Rectal smooth muscle tissue (tissue), 1 donor: Measurements from ENCODE around the gene FBF1.
A peak's percentile ranks its signal among the peaks of the same experiment; 100 is the strongest.
"Not testable (repeated sequence)": the region's sequence is repeated elsewhere in the genome, so short reads cannot be mapped to it uniquely, and the experiment has no call there.

Experiments
- H3K27ac ChIP-seq: one replicate; pipeline ENCODE4 v1.7.0; 2013; ENCODE audit warnings: low read depth, low read length, inconsistent platforms
- H3K27me3 ChIP-seq: one replicate; pipeline ENCODE4 v1.7.0; 2013; ENCODE audit warnings: low read length; ENCODE audit not compliant: control insufficient read depth, insufficient read depth
- H3K36me3 ChIP-seq: one replicate; pipeline ENCODE4 v1.7.0; 2013; ENCODE audit warnings: low read length; ENCODE audit not compliant: control insufficient read depth, insufficient read depth
- H3K4me1 ChIP-seq: one replicate; pipeline ENCODE4 v1.7.0; 2013; ENCODE audit warnings: low read length; ENCODE audit not compliant: control insufficient read depth, insufficient read depth
- H3K4me3 ChIP-seq: one replicate; pipeline ENCODE4 v1.7.0; 2013; ENCODE audit warnings: low read length
- H3K9ac ChIP-seq: one replicate; pipeline ENCODE4 v1.7.0; 2013; ENCODE audit warnings: low read length

The FBF1 gene

DNA sequence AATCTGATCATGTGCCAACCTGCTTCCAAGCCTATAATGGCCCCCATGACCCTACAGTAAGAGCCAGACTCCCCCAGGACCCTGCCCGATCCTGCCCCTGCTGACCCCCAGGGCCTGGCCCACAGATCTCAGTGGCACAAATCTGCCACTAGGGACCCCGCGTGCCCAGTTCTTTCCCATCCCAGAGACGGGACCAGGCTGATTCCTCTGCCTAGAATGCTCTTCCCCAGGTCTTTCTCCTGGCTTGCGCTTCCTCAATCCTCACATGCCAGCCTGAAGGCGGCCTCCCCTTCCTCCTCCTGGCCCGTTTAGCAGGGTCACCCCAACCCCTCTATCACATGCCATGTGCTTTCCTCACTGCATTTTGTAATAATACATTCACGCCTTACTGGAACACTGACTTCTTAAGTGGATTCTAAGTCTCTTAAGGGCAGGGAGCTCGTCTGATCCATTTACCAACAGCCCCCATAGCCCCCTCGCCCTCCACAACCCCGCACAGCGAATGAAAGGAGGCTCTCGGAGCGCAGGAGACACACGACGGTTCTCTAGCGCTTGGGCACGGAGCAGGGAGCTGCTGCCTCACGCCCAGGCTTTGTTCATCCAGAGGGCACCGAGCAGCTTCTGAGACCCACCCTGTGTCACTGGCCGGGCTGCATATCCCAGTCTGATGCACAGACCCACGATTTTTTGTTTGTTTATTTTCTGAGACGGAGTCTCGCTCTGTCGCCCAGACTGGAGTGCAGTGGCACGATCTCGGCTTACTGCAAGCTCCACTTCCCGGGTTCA is 45.3 kb downstream of the FBF1 start:
- H3K9ac ChIP-seq: peak overlapping the region; percentile 16
- H3K4me3 ChIP-seq: peak overlapping the region; percentile 87
- peak overlapping the region; percentile 95 for H3K27ac ChIP-seq
- H3K27me3 ChIP-seq: no peaks in the 10 kb centered on the region
- peaks cover 26% of the 10 kb centered on the region for H3K36me3 ChIP-seq
- H3K4me1 ChIP-seq: peaks cover 16% of the 10 kb centered on the region

DNA sequence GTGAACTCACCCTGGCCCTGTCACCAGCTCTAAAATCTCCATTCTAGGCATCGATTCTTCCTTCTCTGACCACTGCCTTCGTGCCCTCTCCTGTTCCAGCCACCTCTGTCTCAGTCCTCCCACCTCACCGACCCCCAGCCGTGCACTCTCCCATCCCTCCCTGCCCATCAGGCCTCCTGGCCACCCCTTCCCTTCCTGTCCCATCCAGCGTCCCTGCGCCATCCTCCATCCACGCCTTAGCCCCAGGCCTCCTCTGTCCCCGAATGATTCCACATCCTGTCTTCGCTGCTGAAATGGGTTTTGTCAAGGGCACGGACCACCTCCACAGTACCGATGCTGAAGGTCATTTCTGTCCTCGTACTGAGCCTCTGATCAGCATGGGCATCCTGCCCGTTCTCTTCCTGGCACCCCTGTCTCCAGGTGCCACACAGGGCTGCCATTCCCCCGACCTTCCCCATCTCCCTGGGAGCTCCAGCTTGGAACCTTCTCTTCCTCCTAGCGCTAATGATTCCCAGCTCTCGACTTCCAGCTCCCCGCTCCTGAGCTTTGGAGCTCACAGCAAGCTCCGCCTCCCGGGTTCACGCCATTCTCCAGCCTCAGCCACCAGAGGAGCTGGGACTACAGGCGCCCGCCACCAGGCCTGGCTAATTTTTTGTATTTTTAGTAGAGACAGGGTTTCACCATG is 46.7 kb downstream of the FBF1 start:
- H3K4me3 ChIP-seq: no peak overlapping the region
- H3K9ac ChIP-seq: no peak overlapping the region
- peaks cover 16% of the 10 kb centered on the region for H3K4me1 ChIP-seq
- H3K36me3 ChIP-seq: peaks cover 15% of the 10 kb centered on the region
- H3K27me3 ChIP-seq: no peaks in the 10 kb centered on the region
- H3K27ac ChIP-seq: no peak overlapping the region

DNA sequence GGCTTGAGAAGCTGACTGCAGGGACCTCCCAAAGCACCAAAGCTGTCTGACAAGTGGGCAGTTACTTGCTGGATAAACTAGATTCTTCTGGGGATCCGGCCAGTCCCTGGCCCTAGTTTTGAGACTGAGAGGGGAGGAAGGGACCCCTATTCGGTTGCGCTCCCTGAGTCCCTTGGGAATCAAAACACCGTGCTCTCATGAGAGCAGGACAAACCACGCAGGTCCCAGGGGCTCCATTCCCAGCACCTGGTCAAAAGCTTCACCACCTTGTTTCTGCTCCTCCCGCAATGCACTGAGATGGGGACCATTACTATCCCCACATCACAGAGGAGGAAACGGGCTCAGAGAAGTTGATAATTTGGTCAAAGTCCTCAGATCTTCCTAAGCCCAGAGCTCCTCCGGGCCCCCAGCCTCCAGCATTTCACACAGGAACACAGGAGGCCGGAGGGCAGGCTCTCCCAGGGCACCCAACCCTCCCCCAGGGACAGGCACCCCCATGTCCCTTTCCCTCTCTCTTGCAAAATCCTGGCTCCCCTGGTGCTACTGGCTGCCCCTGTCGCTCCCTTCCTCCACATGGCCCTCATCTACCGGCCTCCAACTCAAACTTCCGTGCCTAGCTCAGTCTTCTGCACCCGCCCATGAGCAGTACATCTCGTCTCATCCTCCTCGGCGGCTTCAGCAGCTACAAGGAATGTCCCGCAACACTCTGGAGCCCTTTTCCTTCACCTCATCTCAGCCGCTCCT is 47.4 kb downstream of the FBF1 start:
- Histone ChIP-seq H3K27me3 (no peaks in the 10 kb centered on the region), H3K27ac (no peak overlapping the region), H3K9ac (no peak overlapping the region), H3K4me3 (no peak overlapping the region), H3K4me1 (peaks cover 16% of the 10 kb centered on the region), H3K36me3 (peaks cover 11% of the 10 kb centered on the region)

DNA sequence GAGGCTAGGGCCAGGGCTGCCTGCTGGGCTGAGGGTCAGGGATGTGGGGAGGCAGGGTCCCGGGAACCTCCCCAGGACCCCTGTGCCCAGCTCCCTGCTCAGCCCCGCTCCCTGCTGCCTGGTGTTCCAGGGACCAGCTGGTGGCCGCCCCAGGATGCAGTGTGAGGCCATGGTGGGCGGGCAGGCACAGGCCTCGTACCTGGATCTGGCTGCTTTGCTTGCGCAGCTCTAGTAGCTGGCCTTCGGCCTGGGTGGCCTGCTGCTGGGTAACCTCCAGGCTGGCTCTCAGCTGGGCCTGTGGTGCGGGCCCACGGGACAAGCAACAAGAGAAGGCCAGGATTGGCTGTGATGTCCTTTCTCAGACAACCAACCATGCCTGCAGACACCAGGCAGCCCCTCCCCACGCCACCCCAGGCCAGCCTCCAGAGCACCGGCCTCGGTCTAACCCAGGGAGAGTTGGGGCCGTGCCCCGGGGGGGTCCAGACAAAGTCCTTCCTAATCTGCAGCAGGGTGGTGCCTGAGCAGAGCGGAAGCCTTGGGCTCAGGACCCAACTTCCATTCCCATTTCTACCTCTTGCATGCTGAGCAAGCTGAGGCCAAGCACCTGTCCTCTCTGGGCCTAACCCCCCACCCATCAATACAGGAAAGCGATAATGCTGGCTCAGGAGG is 48.2 kb downstream of the FBF1 start:
- Histone ChIP-seq H3K27ac (no peak overlapping the region), H3K4me3 (no peak overlapping the region), H3K4me1 (peaks cover 16% of the 10 kb centered on the region), H3K27me3 (no peaks in the 10 kb centered on the region), H3K9ac (no peak overlapping the region), H3K36me3 (peaks cover 11% of the 10 kb centered on the region)

DNA sequence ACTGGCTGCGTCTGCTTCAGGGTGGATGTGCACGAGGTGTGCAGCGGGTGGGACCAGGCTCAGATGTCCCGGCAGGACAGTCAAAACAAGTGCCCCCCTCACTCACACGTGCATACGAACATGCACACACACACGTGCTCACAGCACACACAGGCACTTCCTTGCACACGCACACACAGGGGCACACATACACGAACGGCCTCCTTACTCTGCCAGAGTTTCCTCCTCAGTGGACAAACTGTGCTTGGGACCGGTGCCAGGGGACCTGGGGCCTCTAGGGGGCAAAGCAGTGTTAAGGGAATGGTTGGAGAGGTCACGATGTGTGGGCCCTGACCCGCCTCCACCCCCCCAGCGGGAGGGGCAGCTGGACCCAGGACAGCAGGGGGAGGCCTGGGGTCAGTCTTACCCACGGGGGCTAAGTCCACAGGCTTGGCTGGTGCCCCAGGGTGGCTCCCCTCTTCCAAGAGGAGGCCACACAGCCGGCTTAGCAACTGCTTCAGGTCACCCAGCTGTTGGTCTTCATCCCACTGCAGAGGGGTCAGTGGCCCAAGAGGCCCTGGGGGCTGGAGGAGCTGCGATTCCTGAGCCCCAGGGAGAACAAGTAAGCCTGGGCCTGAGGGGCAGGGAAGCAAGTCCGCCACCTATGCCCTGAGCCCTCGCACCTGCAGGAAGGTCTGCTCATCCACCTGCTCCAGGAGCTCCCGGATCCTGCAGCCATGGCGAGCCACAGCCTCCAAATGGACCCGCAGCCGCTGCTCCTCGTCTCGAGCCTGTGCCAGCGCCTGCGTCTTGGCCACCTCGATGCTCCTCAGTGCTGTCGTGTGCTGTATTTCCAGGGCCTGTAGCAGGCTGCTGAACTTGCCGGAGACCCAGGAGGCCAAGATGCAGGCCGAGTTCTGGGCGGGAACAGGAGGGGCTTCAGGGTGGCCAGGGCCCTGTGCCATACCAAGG is 49.0 kb downstream of the FBF1 start:
- no peak overlapping the region for H3K9ac ChIP-seq
- H3K27me3 ChIP-seq: no peaks in the 10 kb centered on the region
- peaks cover 11% of the 10 kb centered on the region for H3K36me3 ChIP-seq
- H3K4me1 ChIP-seq: peaks cover 11% of the 10 kb centered on the region
- H3K27ac ChIP-seq: no peak overlapping the region
- no peak overlapping the region for H3K4me3 ChIP-seq

DNA sequence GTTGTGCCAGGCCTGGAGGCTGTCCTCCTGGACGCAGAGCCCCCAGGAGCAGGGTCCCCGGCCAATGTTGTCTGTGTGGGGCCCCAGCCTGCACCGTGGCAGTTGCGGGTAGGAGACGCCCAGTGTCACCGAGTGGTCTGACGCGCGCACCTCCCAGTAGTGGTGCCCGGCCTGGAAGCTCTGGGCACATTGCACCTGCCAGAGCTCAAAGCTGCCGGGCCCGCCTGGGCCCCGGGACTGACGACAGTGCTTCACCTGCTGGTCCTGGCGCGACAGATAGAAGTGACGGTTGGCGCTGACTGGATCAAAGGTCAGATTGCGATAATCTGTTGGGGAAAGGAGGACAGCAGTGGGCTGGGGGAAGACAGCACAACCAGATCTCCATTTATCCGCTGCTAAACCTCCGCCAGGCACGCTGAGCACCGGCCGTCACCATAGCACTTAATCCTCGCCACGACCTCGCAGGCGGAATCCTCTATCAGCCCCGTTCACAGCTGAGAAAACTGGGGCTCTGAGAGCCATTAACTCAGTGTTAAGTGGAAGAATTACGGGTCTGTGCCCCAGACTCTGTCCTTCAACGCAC is 49.7 kb downstream of the FBF1 start:
- H3K36me3 ChIP-seq: peaks cover 11% of the 10 kb centered on the region
- peaks cover 11% of the 10 kb centered on the region for H3K4me1 ChIP-seq
- H3K4me3 ChIP-seq: no peak overlapping the region
- H3K9ac ChIP-seq: no peak overlapping the region
- no peak overlapping the region for H3K27ac ChIP-seq
- H3K27me3 ChIP-seq: no peaks in the 10 kb centered on the region

DNA sequence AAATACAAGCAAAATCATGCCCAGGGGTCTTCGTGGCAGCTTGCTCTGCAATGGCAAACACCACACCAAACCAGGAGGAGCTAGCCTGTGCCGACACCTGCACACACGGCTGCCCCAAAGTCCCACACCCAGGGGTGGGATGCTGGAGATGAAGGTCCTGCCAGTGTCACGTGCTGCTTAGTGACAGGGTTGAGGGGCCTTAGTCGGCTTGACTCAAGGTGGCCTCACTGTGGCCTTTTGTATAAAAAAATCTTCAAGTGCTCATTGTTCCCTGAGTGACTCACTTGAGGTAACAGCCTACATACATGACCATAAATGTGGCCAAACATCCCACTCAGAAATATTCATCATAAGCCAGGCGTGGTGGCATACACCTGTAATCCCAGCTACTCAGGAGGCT is 51.4 kb downstream of the FBF1 start:
- H3K4me1 ChIP-seq: no peaks in the 10 kb centered on the region
- no peak overlapping the region for H3K9ac ChIP-seq
- H3K27ac ChIP-seq: no peak overlapping the region
- H3K27me3 ChIP-seq: no peaks in the 10 kb centered on the region
- no peak overlapping the region for H3K4me3 ChIP-seq
- H3K36me3 ChIP-seq: peaks cover 11% of the 10 kb centered on the region

DNA sequence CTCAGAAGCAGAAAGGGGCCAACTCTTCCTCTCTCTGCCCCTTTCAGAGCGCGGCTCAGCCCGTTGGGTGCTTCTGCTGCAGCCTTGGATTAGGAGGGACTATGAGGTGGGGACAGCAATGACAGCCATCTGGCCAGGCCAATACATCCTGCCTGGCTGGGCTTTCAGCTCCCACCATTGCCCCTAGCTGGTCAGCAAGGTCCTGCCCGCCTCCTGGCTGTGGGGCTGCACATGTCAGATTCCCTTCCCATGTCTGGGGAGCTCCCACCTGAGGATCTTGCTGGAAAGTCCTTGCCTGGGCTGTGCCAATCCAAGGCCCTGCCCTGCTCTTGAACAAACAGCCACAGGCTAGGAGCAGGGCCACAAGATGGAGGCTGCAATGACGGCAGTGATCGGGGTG is 52.4 kb downstream of the FBF1 start:
- H3K4me3 ChIP-seq: no peak overlapping the region
- no peaks in the 10 kb centered on the region for H3K27me3 ChIP-seq
- no peak overlapping the region for H3K9ac ChIP-seq
- H3K4me1 ChIP-seq: no peaks in the 10 kb centered on the region
- H3K27ac ChIP-seq: no peak overlapping the region
- peaks cover 11% of the 10 kb centered on the region for H3K36me3 ChIP-seq

DNA sequence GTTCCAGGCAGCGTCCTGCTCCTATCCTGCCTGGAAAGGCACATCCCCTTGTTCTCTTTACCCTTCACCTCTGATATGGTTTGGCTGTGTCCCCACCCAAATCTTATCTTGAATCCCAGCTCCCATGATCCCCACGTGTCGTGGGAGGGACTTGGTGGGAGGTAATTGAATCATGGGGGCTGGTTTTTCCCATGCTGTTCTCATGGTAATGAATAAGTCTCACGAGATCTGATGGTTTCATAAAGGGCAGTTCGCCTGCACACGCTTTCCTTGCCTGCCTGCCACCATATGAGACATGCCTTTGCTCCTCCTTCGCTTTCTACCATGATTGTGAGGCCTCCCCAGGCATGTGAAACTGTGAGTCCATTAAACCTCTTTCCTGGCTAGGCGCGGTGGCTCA is 55.0 kb downstream of the FBF1 start:
- not testable (repeated sequence) for H3K27ac ChIP-seq, H3K27me3 ChIP-seq, H3K4me1 ChIP-seq, H3K9ac ChIP-seq, H3K4me3 ChIP-seq, H3K36me3 ChIP-seq

DNA sequence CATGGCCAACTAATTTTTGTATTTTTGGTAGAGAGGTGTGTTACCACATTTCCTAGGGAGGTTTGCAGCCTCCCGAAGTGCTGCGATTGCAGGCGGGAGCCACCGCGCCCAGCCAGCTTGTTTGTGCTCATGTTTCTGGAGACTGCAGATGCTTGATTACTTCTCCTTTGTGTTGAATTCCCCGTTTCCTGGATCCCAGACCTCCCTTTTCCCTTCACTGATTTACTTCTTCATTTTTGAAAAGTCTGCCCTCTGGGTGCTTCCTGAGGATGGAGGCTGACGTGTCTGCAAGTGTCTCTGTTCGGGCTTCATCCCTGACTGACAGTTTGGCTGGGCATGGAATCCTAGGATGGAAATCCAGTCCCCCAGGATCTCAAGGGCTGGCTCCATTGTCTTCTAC is 55.4 kb downstream of the FBF1 start:
- Histone ChIP-seq H3K27me3 (no peaks in the 10 kb centered on the region), H3K36me3 (peaks cover under 1% of the 10 kb centered on the region), H3K27ac (no peak overlapping the region), H3K4me3 (no peak overlapping the region), H3K4me1 (no peaks in the 10 kb centered on the region), H3K9ac (no peak overlapping the region)

DNA sequence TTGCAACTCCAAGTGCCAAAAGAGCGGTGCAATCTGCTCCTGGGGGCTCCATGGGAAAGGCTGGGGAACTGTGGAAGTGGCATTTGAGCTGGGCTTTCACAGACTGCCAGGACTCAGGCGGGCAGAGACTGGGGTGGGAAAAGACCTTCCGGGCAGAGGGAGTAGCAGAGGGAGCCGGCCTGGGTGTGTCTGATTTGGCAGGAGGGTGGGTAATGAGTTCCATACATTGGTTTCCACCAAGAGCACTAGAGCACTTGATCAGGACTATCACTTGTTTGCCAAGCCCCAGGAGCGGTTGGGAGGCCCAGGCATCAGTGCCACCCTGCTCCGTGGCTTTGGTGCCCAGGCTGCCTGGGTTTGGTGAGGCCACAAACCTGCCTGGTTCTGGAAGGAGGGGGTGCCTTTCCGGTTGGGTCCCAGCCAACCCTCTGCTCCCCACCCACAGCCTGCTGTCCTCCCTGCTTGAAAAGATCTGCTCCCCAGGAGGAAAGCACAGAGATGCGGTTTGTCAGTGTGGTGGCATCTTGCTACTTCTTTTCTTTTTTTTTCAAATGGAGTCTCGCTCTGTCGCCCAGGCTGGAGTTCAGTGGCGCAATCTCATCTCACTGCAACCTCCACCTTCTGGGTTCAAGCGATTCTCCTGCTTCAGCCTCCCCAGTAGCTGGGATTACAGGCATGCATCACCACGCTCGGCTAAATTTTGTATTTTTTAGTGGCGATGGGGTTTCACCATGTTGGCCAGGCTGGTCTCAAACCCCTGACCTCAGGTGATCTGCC is 59.0 kb downstream of the FBF1 start:
- Histone ChIP-seq H3K4me1 (peaks cover 1% of the 10 kb centered on the region), H3K4me3 (no peak overlapping the region), H3K9ac (no peak overlapping the region), H3K27me3 (no peaks in the 10 kb centered on the region), H3K36me3 (no peaks in the 10 kb centered on the region), H3K27ac (no peak overlapping the region)
